ENCODE results near the gene TRIM8. TPM values are rescaled to one million over a fixed set of nuclear protein-coding genes. Genes with fewer than 3 reads are reported as not detected.

Gene TRIM8
- total and polyA plus RNA-seq, 9 donors = 48.5 to 120 (median 84.3) TPM

GRCh38 chr10:102605712-102606111 lies 38.6 kb upstream of the TRIM8 start:
- WGBS, 3 donors = 76 to 96% (median 88%) methylated on average over 5 of the region's 5 CpGs
- Histone ChIP-seq H3K27me3 (no peaks in the 10 kb centered on the region), H3K9me3 (no peaks in the 10 kb centered on the region), H3K4me1 (ENCODE audit: insufficient read depth) (peaks cover 6% of the 10 kb centered on the region), H3K36me3 (no peaks in the 10 kb centered on the region), H3K4me3 (no peak overlapping the region), H3K27ac (no peak overlapping the region)
- TF ChIP-seq CTCF (IDR thresholded peaks at IDR 0.05) (no peak), EP300 (IDR thresholded peaks at IDR 0.05) (no peak), POLR2A (IDR thresholded peaks at IDR 0.05) (no peak)
- no peak for DNase-seq
- intact Hi-C loops (cut with DNase I) = no loop called here

GRCh38 chr10:102608487-102608886 lies 35.8 kb upstream of the TRIM8 start:
- no peak overlapping the region for H3K4me3 ChIP-seq
- intact Hi-C loops (cut with DNase I) = no loop called here
- WGBS, 3 donors = 78 to 97% (median 86%) methylated on average over 2 of the region's 2 CpGs
- no peaks in the 10 kb centered on the region for H3K4me1 ChIP-seq (ENCODE audit: insufficient read depth)
- H3K27me3 ChIP-seq = no peaks in the 10 kb centered on the region
- no peak for DNase-seq
- H3K36me3 ChIP-seq = no peaks in the 10 kb centered on the region
- TF ChIP-seq EP300 (IDR thresholded peaks at IDR 0.05) (no peak), POLR2A (IDR thresholded peaks at IDR 0.05) (no peak), CTCF (IDR thresholded peaks at IDR 0.05) (no peak)
- no peaks in the 10 kb centered on the region for H3K9me3 ChIP-seq
- H3K27ac ChIP-seq = no peak overlapping the region

- TF ChIP-seq EP300 (IDR thresholded peaks at IDR 0.05) (no peak), POLR2A (IDR thresholded peaks at IDR 0.05) (no peak), CTCF (IDR thresholded peaks at IDR 0.05) (no peak)
- H3K9me3 ChIP-seq = no peaks in the 10 kb centered on the region
- no peaks in the 10 kb centered on the region for H3K36me3 ChIP-seq
- intact Hi-C loops (cut with DNase I) = no loop called here
- no peak overlapping the region for H3K27ac ChIP-seq
- H3K27me3 ChIP-seq = no peaks in the 10 kb centered on the region
- no peaks in the 10 kb centered on the region for H3K4me1 ChIP-seq (ENCODE audit: insufficient read depth)
- DNase-seq = no peak
- H3K4me3 ChIP-seq = no peak overlapping the region
- WGBS, 3 donors = 77 to 83% (median 78%) methylated on average over 10 of the region's 10 CpGs
Measured at GRCh38 chr10:102610441-102610887, 33.8 kb upstream of the TRIM8 start.

GRCh38 chr10:102611514-102612087 lies 32.7 kb upstream of the TRIM8 start:
- no peak overlapping the region for H3K4me3 ChIP-seq
- TF ChIP-seq CTCF (IDR thresholded peaks at IDR 0.05) = no peak
- TF ChIP-seq EP300 (IDR thresholded peaks at IDR 0.05) = no peak
- TF ChIP-seq POLR2A (IDR thresholded peaks at IDR 0.05) = no peak
- no peaks in the 10 kb centered on the region for H3K4me1 ChIP-seq (ENCODE audit: insufficient read depth)
- WGBS, 3 donors = 54 to 71% (median 55%) methylated on average over 4 of the region's 4 CpGs
- H3K9me3 ChIP-seq = no peaks in the 10 kb centered on the region
- DNase-seq = no peak
- H3K36me3 ChIP-seq = no peaks in the 10 kb centered on the region
- no peak overlapping the region for H3K27ac ChIP-seq
- intact Hi-C loops (cut with DNase I) = no loop called here
- no peaks in the 10 kb centered on the region for H3K27me3 ChIP-seq

All from ovary (tissue), 9 donors.